Trophoblast cell (in vitro differentiated cells and primary cell): ENCODE results near the gene GPR146.

ENCODE experiments used
- DNase-seq, 2 donors: peaks; one replicate each; pipeline ENCODE4 v3.0.0-alpha.2; 2016
- H2AFZ ChIP-seq: 2 replicates; pipeline ENCODE4 v1.6.1; 2013; ENCODE audit warnings: low read length, moderate library complexity, mild to moderate bottlenecking; ENCODE audit not compliant: insufficient read depth, poor library complexity
- H2AK5ac ChIP-seq: 2 replicates; pipeline ENCODE4 v1.6.1; 2013; ENCODE audit warnings: mild to moderate bottlenecking, low read length
- H2BK120ac ChIP-seq: 2 replicates; pipeline ENCODE4 v1.6.1; 2013; ENCODE audit warnings: low read length, mild to moderate bottlenecking, moderate library complexity; ENCODE audit not compliant: insufficient read depth, poor library complexity
- H2BK12ac ChIP-seq: 2 replicates; pipeline ENCODE4 v1.6.1; 2013; ENCODE audit warnings: mild to moderate bottlenecking, low read length, moderate library complexity
- H2BK5ac ChIP-seq: 2 replicates; pipeline ENCODE4 v1.6.1; 2013; ENCODE audit warnings: low read length, low read depth, moderate library complexity, mild to moderate bottlenecking; ENCODE audit not compliant: poor library complexity
- H3K14ac ChIP-seq: 2 replicates; pipeline ENCODE4 v1.6.1; 2013; ENCODE audit warnings: mild to moderate bottlenecking, low read length
- H3K18ac ChIP-seq: 2 replicates; pipeline ENCODE4 v1.6.1; 2013; ENCODE audit warnings: mild to moderate bottlenecking, low read length
- H3K23ac ChIP-seq: 2 replicates; pipeline ENCODE4 v1.6.1; 2013; ENCODE audit warnings: low read length
- H3K27ac ChIP-seq: 2 replicates; pipeline ENCODE4 v1.5.1; 2013; ENCODE audit warnings: low read depth, mild to moderate bottlenecking, inconsistent platforms, low read length, moderate library complexity
- H3K27me3 ChIP-seq: 2 replicates; pipeline ENCODE4 v1.6.1; 2013; ENCODE audit warnings: inconsistent platforms, mild to moderate bottlenecking, low read length, moderate library complexity; ENCODE audit not compliant: insufficient read depth
- H3K36me3 ChIP-seq, 2 experiments: 1 replicate in 1 of 2; 2 replicates in 1 of 2; pipeline ENCODE4 v1.6.1; 2013; ENCODE audit warnings: low read length in 2 of 2, mild to moderate bottlenecking in 2 of 2, moderate library complexity in 1 of 2; ENCODE audit not compliant: insufficient read depth in 2 of 2, control insufficient read depth in 1 of 2
- H3K4ac ChIP-seq: 2 replicates; pipeline ENCODE4 v1.6.1; 2013; ENCODE audit warnings: low read depth, mild to moderate bottlenecking, low read length, moderate library complexity
- H3K4me1 ChIP-seq, 2 experiments: 1 replicate in 1 of 2; 2 replicates in 1 of 2; pipeline ENCODE4 v1.6.1; 2013; ENCODE audit warnings: low read length in 2 of 2, mild to moderate bottlenecking in 2 of 2, moderate library complexity in 1 of 2; ENCODE audit not compliant: insufficient read depth in 2 of 2, control insufficient read depth in 1 of 2
- H3K4me2 ChIP-seq: 2 replicates; pipeline ENCODE4 v1.6.1; 2013; ENCODE audit warnings: inconsistent platforms, mild to moderate bottlenecking, low read length, moderate library complexity
- H3K4me3 ChIP-seq: 2 replicates; pipeline ENCODE4 v1.5.1; 2013; ENCODE audit warnings: mild to moderate bottlenecking, low read depth, low read length, inconsistent platforms
- H3K79me1 ChIP-seq: one replicate; pipeline ENCODE4 v1.6.1; 2013; ENCODE audit warnings: low read length
- H3K79me2 ChIP-seq: 2 replicates; pipeline ENCODE4 v1.6.1; 2013; ENCODE audit warnings: low read length, mild to moderate bottlenecking; ENCODE audit not compliant: control insufficient read depth, insufficient read depth, poor library complexity
- H3K9ac ChIP-seq: 2 replicates; pipeline ENCODE4 v1.6.1; 2013; ENCODE audit warnings: mild to moderate bottlenecking, low read length
- H3K9me3 ChIP-seq: 2 replicates; pipeline ENCODE4 v1.6.1; 2013; ENCODE audit warnings: low read depth, mild to moderate bottlenecking, control low read depth, inconsistent platforms, low read length; ENCODE audit not compliant: insufficient read depth
- H4K12ac ChIP-seq: 2 replicates; pipeline ENCODE4 v1.6.1; 2013; ENCODE audit warnings: low read depth, mild to moderate bottlenecking, low read length, moderate library complexity
- H4K8ac ChIP-seq: 2 replicates; pipeline ENCODE4 v1.6.1; 2013; ENCODE audit warnings: low read depth, mild to moderate bottlenecking, low read length, moderate library complexity
- H4K91ac ChIP-seq: one replicate; pipeline ENCODE4 v1.6.1; 2013; ENCODE audit warnings: low read depth, mild to moderate bottlenecking, low read length, moderate library complexity
- WGBS: extraction: QIAGEN DNeasy Blood & Tissue Kit; methylation state at CpG from one replicate; pipeline ENCODE4 v1.1.7; 2013; ENCODE audit warnings: missing lambda C conversion rate; ENCODE audit not compliant: insufficient read length, insufficient coverage; ENCODE audit errors: extremely low coverage; 5-methylcytosine and 5-hydroxymethylcytosine counted together

Gene GPR146

GRCh38 chr7:1017586-1018333, 26.6 kb upstream of the GPR146 start:
- Histone ChIP-seq H3K79me1 (no peaks in the 10 kb centered on the region), H3K4me1 (peaks cover 11 to 23% of the 10 kb centered on the region in 2 experiments), H4K8ac (no peak overlapping the region), H3K9me3 (peaks cover 10% of the 10 kb centered on the region), H3K27me3 (no peaks in the 10 kb centered on the region), H2AFZ (no peak overlapping the region), H3K4me2 (no peak overlapping the region), H2AK5ac (no peak overlapping the region), H3K79me2 (no peaks in the 10 kb centered on the region), H3K36me3 (peaks cover 18 to 24% of the 10 kb centered on the region in 2 experiments), H2BK12ac (no peak overlapping the region), H3K14ac (no peak overlapping the region), H3K18ac (no peak overlapping the region), H3K9ac (no peak overlapping the region), H4K91ac (no peak overlapping the region), H2BK120ac (no peak overlapping the region), H3K4ac (no peak overlapping the region), H3K4me3 (no peak overlapping the region), H4K12ac (no peak overlapping the region), H3K23ac (no peak overlapping the region), H3K27ac (no peak overlapping the region), H2BK5ac (no peak overlapping the region)
- no CpG with 5 or more reads among the region's 34 CpGs for WGBS
- DNase-seq = no peak

- H2AFZ ChIP-seq = no peak overlapping the region
- H3K9ac ChIP-seq = no peak overlapping the region
- WGBS = no CpG with 5 or more reads among the region's 13 CpGs
- no peak overlapping the region for H3K23ac ChIP-seq
- H3K18ac ChIP-seq = no peak overlapping the region
- H3K36me3 ChIP-seq = peaks cover 18 to 28% of the 10 kb centered on the region in 2 experiments
- no peaks in the 10 kb centered on the region for H3K79me1 ChIP-seq
- H2BK12ac ChIP-seq = no peak overlapping the region
- H4K8ac ChIP-seq = no peak overlapping the region
- no peak overlapping the region for H2BK5ac ChIP-seq
- no peak overlapping the region for H3K27ac ChIP-seq
- H3K4me1 ChIP-seq = peaks cover 11 to 21% of the 10 kb centered on the region in 2 experiments
- H3K4me3 ChIP-seq = no peak overlapping the region
- no peak overlapping the region for H2AK5ac ChIP-seq
- DNase-seq = no peak
- no peak overlapping the region for H4K91ac ChIP-seq
- H3K79me2 ChIP-seq = no peaks in the 10 kb centered on the region
- peaks cover 10% of the 10 kb centered on the region for H3K9me3 ChIP-seq
- H3K27me3 ChIP-seq = no peaks in the 10 kb centered on the region
- no peak overlapping the region for H4K12ac ChIP-seq
- H3K14ac ChIP-seq = no peak overlapping the region
- H3K4ac ChIP-seq = no peak overlapping the region
- no peak overlapping the region for H2BK120ac ChIP-seq
- no peak overlapping the region for H3K4me2 ChIP-seq
Measured at GRCh38 chr7:1018334-1018695, 26.0 kb upstream of the GPR146 start.

GRCh38 chr7:1019255-1019785, 25.0 kb upstream of the GPR146 start:
- no peak overlapping the region for H3K4ac ChIP-seq
- whole genome bisulfite sequencing = no CpG with 5 or more reads among the region's 14 CpGs
- H3K79me2 ChIP-seq = no peaks in the 10 kb centered on the region
- H3K4me2 ChIP-seq = no peak overlapping the region
- H2AK5ac ChIP-seq = no peak overlapping the region
- no peak overlapping the region for H3K14ac ChIP-seq
- DNase-seq = no peak
- H3K9me3 ChIP-seq = peaks cover 10% of the 10 kb centered on the region
- H4K8ac ChIP-seq = no peak overlapping the region
- H2BK120ac ChIP-seq = no peak overlapping the region
- H3K27me3 ChIP-seq = no peaks in the 10 kb centered on the region
- H2AFZ ChIP-seq = no peak overlapping the region
- no peak overlapping the region for H2BK12ac ChIP-seq
- no peak overlapping the region for H4K12ac ChIP-seq
- no peak overlapping the region for H3K9ac ChIP-seq
- no peak overlapping the region for H3K23ac ChIP-seq
- H3K4me1 ChIP-seq = peaks cover 11 to 18% of the 10 kb centered on the region in 2 experiments
- H3K18ac ChIP-seq = no peak overlapping the region
- no peak overlapping the region for H3K27ac ChIP-seq
- no peak overlapping the region for H2BK5ac ChIP-seq
- no peak overlapping the region for H4K91ac ChIP-seq
- peaks cover 18 to 28% of the 10 kb centered on the region in 2 experiments for H3K36me3 ChIP-seq
- H3K79me1 ChIP-seq = no peaks in the 10 kb centered on the region
- no peak overlapping the region for H3K4me3 ChIP-seq

GRCh38 chr7:1019789-1020610, 24.3 kb upstream of the GPR146 start:
- Histone ChIP-seq H3K18ac (no peak overlapping the region), H3K36me3 (peaks cover 18 to 28% of the 10 kb centered on the region in 2 experiments), H4K12ac (no peak overlapping the region), H3K9me3 (peaks cover 10% of the 10 kb centered on the region), H2BK120ac (no peak overlapping the region), H3K27ac (no peak overlapping the region), H3K27me3 (no peaks in the 10 kb centered on the region), H3K23ac (no peak overlapping the region), H2BK12ac (no peak overlapping the region), H3K9ac (no peak overlapping the region), H3K4ac (no peak overlapping the region), H4K91ac (no peak overlapping the region), H3K14ac (no peak overlapping the region), H2AK5ac (no peak overlapping the region), H3K79me1 (no peaks in the 10 kb centered on the region), H3K4me2 (no peak overlapping the region), H2BK5ac (no peak overlapping the region), H3K79me2 (no peaks in the 10 kb centered on the region), H2AFZ (no peak overlapping the region), H3K4me1 (peaks cover 9 to 15% of the 10 kb centered on the region in 2 experiments), H3K4me3 (no peak overlapping the region), H4K8ac (no peak overlapping the region)
- no CpG with 5 or more reads among the region's 42 CpGs for WGBS
- DNase-seq = no peak
